ENCODE data around the gene DTNB. TPM values are rescaled to one million over a fixed set of nuclear protein-coding genes. Genes with fewer than 3 reads are reported as not detected.

The DTNB gene
- polyA plus RNA-seq, 3 donors: 18.0 to 21.0 (median 20.2) TPM

GRCh38 chr2:25331686-25332365, 341.6 kb downstream of the DTNB start:
- no peak for DNase-seq (ENCODE audit: extremely low read depth in 1 of 11, low read depth in 9 of 11, low spot score in 4 of 11)

- no peak for DNase-seq (ENCODE audit: extremely low read depth in 1 of 11, low read depth in 9 of 11, low spot score in 4 of 11)
Measured at GRCh38 chr2:25330937-25331336, 342.4 kb downstream of the DTNB start.

GRCh38 chr2:25330273-25330672, 343.1 kb downstream of the DTNB start:
- DNase-seq (ENCODE audit: extremely low read depth in 1 of 11, low read depth in 9 of 11, low spot score in 4 of 11): no peak

GRCh38 chr2:25328152-25329085, 345.0 kb downstream of the DTNB start:
- DNase-seq (ENCODE audit: extremely low read depth in 1 of 11, low read depth in 9 of 11, low spot score in 4 of 11): no peak

Other genes starting within 250 kb of the DTNB start
- 10 to 100 TPM; 19.8 to 20.9 (median 20.2) TPM for gene ASXL2, start 204.9 kb upstream of the DTNB start, polyA plus RNA-seq (ENCODE audit: insufficient read length in 3 of 3)